Suprapubic skin (tissue), 4 donors: Measurements from ENCODE around the gene C2orf92.

Source experiments
- EP300 ChIP-seq: sonication (generic); formaldehyde crosslinking; IDR thresholded peaks from one replicate; pipeline ENCODE4 v1.6.1; 2017; ENCODE audit warnings: antibody characterized with exemption
- POLR2AphosphoS5 ChIP-seq, 3 donors: sonication (generic); formaldehyde crosslinking; IDR thresholded peaks; one replicate each; pipeline ENCODE4 v1.6.1; 2017; ENCODE audit warnings: antibody characterized with exemption in 3 of 3
- TF ChIP-seq, protein P1 (sequence below), 2 donors: fragments of 200-600 bp in 1 of 2; fragments of 450-650 bp in 1 of 2; sonication (generic) in 1 of 2; IDR thresholded peaks; one replicate each; pipeline ENCODE4 v1.5.1; 2016 to 2019; ENCODE audit warnings: antibody characterized with exemption in 2 of 2, mild to moderate bottlenecking in 1 of 2, moderate library complexity in 1 of 2

DNA sequence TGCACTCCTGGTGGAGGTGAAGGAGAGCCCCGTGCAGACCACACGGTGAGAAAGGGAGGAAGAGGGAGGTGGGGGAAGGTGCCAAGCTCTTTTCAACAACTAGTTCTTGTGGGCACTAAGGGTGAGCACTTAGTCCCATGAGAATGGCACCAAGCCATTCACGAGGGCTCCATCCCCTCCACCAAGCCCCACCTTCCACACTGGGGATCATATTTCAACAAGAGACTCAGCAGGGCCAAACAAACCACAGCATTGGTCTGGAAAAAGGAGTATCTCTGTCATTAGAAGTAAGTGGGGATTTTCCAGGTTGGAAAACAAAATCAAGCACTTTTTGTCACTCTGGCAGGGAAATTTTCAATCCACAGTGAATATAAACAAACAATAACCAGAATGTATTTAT, 82.2 kb downstream of the C2orf92 start:
- TF ChIP-seq POLR2AphosphoS5 (IDR thresholded peaks at IDR 0.05): no peak
- TF ChIP-seq, protein P1, sequence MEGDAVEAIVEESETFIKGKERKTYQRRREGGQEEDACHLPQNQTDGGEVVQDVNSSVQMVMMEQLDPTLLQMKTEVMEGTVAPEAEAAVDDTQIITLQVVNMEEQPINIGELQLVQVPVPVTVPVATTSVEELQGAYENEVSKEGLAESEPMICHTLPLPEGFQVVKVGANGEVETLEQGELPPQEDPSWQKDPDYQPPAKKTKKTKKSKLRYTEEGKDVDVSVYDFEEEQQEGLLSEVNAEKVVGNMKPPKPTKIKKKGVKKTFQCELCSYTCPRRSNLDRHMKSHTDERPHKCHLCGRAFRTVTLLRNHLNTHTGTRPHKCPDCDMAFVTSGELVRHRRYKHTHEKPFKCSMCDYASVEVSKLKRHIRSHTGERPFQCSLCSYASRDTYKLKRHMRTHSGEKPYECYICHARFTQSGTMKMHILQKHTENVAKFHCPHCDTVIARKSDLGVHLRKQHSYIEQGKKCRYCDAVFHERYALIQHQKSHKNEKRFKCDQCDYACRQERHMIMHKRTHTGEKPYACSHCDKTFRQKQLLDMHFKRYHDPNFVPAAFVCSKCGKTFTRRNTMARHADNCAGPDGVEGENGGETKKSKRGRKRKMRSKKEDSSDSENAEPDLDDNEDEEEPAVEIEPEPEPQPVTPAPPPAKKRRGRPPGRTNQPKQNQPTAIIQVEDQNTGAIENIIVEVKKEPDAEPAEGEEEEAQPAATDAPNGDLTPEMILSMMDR (IDR thresholded peaks at IDR 0.05): no peak
- no peak for TF ChIP-seq EP300
